Measurements from ENCODE around the gene CYP3A5.

DNA sequence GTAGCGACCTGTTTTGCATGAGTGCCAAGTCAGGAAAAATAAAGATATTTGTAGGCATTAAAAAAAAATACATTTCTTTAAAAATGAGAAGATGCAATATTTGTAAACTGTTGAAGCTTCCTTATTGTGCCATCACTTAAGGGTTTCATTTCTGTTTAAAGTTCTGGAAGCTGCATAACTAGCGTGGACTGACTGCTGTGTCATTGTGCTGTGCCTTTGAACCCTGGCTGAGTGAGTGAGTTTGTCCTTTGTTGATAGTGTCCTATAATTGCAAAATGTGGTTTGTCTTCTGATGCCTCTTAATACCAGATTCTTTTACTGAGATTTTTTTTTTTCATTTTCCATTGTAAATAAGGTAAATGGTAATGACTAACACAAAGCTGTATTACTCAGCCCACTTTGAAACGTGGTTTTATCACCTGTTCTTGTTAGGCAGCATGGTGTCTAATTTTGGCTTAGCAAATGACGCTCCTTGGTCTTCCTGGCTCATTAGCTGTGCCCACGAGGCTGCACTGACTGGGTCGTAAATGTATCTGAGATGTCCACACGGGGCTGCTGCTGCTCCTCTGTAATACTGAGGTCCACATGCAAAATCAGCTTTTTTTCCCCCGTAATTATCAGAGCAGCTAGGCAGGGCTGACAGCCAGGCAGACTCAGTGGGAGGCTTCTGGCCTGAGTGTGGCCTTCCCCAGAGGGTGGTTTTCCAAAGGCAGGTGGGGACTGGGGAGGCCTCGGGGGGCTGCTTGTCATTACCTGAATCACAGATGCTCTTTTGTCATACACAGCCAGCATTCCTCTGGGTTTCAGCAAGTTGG is 48.3 kb downstream of the CYP3A5 start:
- TF ChIP-seq CBX1 (IDR thresholded peaks at IDR 0.05; ENCODE audit: low read depth) (no peak), KDM4B (IDR thresholded peaks at IDR 0.05; ENCODE audit: borderline replicate concordance in 2 of 2, low read depth in 1 of 2) (no peak), ZC3H4 (CRISPR knock-in tag; IDR thresholded peaks at IDR 0.05; ENCODE audit: borderline replicate concordance) (no peak), ZNF121 (CRISPR knock-in tag; conservative IDR thresholded peaks at IDR 0.05) (no peak), TAF7 (tag; IDR thresholded peaks at IDR 0.05) (no peak), RBM39 (optimal IDR thresholded peaks at IDR 0.05; ENCODE audit: low read depth, low read length) (no peak)
- TF ChIP-seq, protein P1, sequence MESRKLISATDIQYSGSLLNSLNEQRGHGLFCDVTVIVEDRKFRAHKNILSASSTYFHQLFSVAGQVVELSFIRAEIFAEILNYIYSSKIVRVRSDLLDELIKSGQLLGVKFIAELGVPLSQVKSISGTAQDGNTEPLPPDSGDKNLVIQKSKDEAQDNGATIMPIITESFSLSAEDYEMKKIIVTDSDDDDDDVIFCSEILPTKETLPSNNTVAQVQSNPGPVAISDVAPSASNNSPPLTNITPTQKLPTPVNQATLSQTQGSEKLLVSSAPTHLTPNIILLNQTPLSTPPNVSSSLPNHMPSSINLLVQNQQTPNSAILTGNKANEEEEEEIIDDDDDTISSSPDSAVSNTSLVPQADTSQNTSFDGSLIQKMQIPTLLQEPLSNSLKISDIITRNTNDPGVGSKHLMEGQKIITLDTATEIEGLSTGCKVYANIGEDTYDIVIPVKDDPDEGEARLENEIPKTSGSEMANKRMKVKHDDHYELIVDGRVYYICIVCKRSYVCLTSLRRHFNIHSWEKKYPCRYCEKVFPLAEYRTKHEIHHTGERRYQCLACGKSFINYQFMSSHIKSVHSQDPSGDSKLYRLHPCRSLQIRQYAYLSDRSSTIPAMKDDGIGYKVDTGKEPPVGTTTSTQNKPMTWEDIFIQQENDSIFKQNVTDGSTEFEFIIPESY (CRISPR knock-in tag; IDR thresholded peaks at IDR 0.05): no peak
- TF ChIP-seq, protein P2, sequence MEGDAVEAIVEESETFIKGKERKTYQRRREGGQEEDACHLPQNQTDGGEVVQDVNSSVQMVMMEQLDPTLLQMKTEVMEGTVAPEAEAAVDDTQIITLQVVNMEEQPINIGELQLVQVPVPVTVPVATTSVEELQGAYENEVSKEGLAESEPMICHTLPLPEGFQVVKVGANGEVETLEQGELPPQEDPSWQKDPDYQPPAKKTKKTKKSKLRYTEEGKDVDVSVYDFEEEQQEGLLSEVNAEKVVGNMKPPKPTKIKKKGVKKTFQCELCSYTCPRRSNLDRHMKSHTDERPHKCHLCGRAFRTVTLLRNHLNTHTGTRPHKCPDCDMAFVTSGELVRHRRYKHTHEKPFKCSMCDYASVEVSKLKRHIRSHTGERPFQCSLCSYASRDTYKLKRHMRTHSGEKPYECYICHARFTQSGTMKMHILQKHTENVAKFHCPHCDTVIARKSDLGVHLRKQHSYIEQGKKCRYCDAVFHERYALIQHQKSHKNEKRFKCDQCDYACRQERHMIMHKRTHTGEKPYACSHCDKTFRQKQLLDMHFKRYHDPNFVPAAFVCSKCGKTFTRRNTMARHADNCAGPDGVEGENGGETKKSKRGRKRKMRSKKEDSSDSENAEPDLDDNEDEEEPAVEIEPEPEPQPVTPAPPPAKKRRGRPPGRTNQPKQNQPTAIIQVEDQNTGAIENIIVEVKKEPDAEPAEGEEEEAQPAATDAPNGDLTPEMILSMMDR (IDR thresholded peaks at IDR 0.05 in 2 of 3, conservative IDR thresholded peaks at IDR 0.05 in 1 of 3; ENCODE audit: insufficient read depth in 2 of 3, low read depth in 1 of 3, low read length in 3 of 3): peak; percentile 70 to 90 (median 80)
- TF ChIP-seq, protein P3, sequence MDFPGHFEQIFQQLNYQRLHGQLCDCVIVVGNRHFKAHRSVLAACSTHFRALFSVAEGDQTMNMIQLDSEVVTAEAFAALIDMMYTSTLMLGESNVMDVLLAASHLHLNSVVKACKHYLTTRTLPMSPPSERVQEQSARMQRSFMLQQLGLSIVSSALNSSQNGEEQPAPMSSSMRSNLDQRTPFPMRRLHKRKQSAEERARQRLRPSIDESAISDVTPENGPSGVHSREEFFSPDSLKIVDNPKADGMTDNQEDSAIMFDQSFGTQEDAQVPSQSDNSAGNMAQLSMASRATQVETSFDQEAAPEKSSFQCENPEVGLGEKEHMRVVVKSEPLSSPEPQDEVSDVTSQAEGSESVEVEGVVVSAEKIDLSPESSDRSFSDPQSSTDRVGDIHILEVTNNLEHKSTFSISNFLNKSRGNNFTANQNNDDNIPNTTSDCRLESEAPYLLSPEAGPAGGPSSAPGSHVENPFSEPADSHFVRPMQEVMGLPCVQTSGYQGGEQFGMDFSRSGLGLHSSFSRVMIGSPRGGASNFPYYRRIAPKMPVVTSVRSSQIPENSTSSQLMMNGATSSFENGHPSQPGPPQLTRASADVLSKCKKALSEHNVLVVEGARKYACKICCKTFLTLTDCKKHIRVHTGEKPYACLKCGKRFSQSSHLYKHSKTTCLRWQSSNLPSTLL (IDR thresholded peaks at IDR 0.05): no peak
- TF ChIP-seq, protein P4, sequence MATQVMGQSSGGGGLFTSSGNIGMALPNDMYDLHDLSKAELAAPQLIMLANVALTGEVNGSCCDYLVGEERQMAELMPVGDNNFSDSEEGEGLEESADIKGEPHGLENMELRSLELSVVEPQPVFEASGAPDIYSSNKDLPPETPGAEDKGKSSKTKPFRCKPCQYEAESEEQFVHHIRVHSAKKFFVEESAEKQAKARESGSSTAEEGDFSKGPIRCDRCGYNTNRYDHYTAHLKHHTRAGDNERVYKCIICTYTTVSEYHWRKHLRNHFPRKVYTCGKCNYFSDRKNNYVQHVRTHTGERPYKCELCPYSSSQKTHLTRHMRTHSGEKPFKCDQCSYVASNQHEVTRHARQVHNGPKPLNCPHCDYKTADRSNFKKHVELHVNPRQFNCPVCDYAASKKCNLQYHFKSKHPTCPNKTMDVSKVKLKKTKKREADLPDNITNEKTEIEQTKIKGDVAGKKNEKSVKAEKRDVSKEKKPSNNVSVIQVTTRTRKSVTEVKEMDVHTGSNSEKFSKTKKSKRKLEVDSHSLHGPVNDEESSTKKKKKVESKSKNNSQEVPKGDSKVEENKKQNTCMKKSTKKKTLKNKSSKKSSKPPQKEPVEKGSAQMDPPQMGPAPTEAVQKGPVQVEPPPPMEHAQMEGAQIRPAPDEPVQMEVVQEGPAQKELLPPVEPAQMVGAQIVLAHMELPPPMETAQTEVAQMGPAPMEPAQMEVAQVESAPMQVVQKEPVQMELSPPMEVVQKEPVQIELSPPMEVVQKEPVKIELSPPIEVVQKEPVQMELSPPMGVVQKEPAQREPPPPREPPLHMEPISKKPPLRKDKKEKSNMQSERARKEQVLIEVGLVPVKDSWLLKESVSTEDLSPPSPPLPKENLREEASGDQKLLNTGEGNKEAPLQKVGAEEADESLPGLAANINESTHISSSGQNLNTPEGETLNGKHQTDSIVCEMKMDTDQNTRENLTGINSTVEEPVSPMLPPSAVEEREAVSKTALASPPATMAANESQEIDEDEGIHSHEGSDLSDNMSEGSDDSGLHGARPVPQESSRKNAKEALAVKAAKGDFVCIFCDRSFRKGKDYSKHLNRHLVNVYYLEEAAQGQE (IDR thresholded peaks at IDR 0.05; ENCODE audit: borderline replicate concordance): peak; percentile 92
- TF ChIP-seq, protein P4 (CRISPR knock-in tag; IDR thresholded peaks at IDR 0.05; ENCODE audit: low read depth): no peak

Data from K562 (cell line).